Glomerular visceral epithelial cell (primary cell): ENCODE data around the gene ATF5.
A peak's percentile ranks its signal among the peaks of the same experiment; 100 is the strongest.

Experiments
- DNase-seq: peaks from one replicate; pipeline ENCODE4 v3.0.0-alpha.2; 2016; ENCODE audit errors: extremely low spot score

Gene ATF5, protein sequence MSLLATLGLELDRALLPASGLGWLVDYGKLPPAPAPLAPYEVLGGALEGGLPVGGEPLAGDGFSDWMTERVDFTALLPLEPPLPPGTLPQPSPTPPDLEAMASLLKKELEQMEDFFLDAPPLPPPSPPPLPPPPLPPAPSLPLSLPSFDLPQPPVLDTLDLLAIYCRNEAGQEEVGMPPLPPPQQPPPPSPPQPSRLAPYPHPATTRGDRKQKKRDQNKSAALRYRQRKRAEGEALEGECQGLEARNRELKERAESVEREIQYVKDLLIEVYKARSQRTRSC

DNA sequence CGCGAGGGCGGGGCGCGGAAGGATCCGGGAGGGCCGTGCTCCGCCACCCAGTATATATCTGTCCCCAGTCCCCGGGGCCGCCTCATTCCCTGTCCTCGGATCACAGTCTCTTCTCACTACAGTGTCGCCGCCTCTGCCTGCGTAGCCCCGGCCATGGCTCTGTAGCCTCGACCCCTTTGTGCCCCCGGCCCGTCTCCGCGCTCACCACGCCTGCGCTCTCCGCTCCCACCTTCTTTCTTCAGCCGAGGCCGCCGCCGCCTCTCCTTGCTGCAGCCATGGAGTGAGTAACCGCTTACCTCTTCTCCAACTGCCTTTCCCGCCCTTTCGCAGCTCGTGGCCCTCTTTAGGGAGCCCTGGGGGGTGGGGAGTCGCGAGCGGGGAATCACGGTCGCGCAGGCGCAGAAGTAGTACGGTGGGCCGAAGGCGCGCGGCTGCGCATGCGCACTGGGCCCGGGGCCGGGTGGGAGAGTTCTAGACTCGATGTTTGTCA is at the start of gene ATF5, which contains the start of gene NUP62:
TSS of gene ATF5 (plus strand) at position 85 of the 490 bp plus-strand sequence. CDS start 1,646 bp downstream, outside the sequence.
TSS of gene NUP62 (minus strand) at position 384 of the 490 bp plus-strand sequence. CDS start 19,697 bp downstream, outside the sequence.
- DNase-seq = peak; percentile 93

DNA sequence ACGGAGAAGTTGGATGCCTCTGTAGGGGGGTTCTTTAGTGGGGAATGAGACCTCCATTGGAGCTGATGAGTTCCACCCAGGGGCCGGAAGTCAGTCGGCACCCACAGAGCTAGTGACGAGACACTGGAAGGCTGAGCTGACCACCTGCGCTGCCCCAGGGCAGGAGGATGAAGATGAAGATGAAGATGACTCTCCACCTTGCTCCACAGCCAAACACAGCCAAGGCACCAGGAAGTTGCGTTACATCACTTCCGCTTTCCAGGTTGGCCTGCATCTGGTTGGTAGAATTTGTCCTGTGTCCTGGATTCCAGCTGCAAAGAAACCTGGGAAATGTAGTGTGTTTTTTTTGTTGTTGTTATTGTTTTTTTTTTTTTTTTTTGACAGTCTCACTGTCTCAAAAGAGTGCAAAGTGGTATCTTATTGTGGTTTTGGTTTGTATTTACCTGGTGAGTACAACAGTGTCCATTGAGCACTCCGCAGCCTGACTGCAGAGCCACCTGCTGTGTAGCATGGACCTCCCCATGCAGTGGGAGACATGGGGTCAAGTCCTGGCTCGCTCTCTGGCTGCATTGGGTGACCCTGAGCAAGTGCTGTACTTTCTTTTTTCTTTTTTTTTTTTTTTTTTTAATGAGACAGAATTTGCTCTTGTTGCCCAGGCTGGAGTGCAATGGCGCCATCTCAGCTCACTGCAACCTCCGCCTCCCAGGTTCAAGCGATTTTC is 49.6 kb upstream of the ATF5 start:
- DNase-seq = no peak

DNA sequence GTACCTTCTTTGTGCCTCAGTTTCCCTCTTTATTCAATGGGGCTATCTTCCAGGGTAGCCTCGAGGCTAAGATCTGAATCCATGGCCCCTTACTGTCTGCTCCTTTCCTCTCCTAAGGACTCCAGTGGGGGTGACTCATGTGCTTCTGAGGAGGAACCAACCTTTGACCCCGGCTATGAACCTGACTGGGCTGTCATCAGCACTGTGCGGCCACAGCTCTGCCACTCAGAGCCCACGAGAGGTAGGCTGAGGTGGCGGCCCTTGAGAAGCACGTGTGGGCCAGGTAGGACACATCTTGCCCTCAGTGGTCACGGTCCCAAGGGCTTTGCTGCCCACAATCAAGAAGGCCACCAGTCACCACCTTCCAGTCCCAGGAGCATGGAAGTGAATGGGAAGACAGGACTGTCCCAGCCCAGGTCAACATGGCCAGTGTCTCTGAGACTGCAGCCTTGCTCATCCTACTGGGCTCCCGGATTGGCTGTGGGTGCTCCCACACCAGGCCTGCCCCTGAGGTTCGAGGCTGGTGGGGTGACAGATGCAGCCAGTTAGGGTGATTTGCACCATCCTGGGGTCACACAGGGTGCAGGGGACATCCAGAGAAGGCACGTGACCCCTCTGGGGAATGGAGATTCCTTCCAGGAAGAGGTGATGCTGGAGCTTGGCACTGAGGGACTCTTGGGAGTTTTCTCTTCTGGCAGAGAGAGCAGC is 48.7 kb upstream of the ATF5 start:
- DNase-seq = no peak

DNA sequence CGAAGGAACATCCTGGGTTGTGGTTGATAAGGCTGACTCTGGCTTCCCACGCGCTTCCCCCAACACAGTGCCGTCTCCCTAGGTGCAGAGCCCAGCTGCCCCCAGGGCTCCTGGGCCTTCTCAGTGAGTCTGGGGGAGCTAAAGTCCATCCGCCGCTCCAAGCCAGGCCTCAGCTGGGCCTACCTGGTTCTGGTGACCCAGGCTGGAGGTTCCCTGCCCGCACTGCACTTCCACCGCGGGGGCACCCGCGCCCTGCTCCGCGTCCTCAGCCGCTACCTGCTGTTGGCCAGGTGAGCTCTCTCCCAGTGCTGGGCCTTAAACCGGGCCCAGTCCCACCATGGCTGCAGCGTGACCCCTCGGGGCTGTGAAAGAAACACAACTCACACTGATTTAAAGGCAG is 47.8 kb upstream of the ATF5 start:
- DNase-seq = no peak

DNA sequence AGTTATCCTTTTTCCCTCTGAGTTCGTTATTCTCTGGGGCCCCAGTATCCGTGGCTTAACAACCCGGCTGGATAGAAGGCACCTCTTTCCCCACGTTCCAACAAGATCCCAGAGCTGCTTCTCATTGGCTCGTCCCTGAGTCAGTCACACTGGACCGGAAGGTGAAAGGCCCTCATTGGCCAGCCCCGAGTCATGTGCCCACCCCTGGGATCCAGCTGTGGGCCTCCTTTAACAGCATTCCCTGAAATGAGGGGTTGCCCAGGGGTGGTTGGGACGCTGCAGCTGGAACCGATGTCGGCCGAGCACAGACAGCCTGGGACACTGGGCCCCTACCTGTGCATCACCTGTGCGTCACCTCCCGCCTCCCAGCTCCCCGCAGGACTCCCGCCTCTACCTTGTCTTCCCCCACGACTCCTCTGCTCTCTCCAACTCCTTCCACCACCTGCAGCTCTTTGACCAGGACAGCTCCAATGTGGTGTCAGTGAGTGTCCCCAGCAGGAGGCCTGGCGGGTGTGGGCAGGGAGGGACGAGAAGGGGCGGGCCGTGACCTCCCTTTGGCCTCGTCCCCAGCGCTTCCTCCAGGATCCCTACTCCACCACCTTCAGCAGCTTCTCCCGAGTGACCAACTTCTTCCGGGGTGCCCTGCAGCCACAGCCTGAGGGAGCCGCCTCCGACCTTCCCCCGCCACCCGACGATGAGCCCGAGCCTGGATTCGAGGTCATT is 47.2 kb upstream of the ATF5 start:
- no peak for DNase-seq

DNA sequence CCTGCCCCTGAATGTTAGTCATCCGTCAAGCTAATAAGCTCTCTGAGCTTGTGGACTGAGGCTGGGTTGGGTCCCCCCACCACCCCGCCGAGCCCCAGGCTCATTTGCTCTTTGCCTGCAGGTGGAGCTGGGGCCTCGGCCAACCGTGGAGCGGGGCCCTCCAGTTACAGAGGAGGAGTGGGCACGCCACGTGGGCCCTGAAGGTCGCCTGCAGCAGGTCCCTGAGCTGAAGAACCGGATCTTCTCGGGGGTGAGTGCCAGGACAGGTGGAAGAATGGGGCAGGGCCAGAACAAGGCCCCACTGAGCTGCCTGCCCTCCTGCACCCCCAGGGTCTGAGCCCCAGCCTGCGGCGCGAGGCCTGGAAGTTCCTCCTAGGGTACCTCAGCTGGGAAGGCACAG is 46.4 kb upstream of the ATF5 start:
- DNase-seq = no peak

DNA sequence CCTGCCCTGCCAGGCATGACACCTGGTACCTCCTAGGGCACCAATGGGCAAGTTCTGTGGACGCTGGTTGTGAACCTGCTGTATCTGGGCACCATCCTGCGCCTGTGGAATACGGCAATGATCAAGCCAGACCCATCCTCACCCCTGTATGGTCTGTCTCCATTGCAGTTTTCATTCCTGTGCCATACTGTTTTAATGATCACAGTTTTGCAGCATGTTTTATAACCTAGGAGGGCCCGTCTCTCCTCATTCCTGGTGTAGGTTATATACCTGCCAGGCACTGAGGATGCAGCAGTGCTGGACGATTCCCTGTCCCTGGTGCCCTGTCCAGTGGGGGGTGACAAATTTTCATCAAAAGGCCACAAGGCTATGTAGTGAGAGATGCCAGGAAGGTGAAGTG is 45.9 kb upstream of the ATF5 start:
- no peak for DNase-seq

DNA sequence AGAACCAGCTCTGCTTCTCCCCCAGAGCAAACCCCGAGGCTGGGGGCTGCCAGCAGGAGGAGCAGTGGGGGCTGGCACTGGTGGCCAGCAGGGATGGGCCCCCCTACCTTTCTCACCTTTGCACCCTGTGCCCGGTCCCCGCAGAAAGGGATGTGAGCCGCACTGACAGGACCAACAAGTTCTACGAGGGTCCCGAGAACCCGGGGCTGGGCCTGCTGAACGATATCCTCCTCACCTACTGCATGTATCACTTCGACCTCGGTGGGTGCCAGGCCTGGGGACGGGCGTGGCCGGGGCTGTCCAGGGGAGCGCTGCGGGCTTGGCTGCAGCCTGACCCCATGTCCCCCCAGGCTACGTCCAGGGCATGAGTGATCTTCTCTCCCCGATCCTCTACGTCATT is 44.9 kb upstream of the ATF5 start:
- no peak for DNase-seq

DNA sequence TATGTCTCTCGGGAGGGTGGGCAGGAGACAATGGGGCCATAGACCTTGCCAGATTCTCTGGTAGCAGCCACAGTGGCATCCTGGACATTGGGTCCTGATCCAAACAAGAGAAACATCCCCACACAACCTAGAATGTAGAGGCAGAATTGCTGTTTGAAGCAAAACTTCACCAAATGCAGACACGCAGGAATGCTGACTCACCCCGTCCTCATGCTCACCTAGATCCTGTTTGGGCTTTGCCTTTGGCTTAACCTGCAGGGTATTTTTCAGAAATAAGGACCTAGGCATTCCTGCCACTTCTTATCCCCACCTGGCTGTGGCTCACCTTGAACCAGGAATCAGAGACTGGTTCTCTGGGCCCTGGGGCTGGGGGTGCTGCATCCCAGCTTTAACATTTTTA is 44.2 kb upstream of the ATF5 start:
- no peak for DNase-seq

DNA sequence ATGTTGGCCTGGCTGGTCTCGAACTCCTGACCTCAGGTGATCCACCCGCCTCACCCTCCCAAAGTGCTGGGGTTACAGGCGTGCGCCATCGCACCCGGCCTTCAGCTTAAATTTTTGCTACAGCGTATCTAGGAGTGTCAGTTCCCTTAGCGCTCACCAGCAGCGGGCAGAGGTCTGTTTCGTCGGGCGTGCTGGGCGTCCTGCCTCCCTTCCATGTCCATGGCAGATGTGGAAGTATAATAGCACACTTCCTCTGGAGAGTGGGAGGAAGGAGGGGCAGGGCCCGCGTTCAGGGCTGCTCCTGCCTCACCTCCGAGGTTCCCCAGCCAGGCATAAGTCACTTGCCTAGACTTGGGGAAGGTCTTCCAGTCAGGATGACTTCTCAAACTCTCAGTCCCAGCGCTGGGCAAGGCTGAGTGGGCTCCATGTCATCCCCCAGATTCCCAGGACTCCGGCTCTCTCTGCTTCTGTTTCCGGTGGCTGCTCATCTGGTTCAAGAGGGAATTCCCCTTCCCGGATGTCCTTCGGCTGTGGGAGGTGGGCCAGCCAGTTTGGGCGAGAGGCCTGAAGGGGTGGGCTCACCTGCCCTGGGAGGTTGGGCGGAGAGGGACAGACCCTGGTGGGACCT is 41.9 kb upstream of the ATF5 start:
- no peak for DNase-seq

DNA sequence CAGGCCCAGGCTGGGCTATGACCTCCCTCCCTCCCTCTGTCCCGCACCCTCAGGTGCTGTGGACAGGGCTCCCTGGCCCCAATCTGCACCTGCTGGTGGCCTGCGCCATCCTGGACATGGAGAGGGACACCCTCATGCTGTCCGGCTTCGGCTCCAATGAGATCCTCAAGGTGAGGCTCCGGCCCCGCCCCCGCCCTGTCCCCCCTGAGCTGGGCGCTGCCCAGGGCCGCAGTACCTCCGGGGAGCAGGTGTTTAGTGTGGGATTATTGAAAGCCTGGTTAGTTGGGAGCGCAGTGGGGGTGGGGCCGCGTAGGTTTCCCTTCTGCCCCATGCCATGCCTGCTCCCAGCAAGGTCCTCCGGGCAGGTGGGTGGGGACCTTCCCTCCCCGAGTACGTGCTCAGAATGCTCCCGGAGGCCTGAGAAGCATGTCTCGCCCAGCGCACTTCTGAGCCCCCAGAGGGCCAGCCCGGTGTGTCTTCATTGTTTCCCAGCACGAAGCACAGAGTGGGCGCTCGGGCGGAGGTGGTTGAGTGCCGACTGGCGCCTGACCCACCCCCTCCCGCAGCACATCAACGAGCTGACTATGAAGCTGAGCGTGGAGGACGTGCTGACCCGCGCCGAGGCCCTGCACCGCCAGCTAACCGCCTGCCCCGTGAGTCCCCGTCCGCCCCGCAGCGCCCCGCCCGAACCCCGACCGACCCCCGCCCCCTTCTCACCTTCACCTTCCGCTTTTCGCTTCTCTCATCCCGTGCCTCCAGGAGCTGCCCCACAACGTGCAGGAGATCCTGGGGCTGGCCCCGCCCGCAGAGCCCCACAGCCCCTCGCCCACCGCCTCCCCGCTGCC is 41.1 kb upstream of the ATF5 start:
- DNase-seq = no peak

DNA sequence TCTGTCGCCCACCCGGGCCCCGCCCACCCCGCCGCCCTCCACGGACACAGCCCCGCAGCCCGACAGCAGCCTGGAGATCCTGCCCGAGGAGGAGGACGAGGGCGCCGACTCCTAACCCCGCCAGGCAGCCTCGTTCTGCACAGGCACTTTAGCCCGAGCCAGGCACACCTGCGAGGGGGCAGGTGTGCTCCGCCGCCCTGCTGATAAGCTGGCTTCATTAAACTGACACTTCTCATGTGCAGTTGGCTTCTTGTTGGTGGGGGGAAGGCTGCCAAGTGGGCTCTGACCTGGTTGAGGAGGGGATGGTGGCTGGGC is 40.5 kb upstream of the ATF5 start:
- no peak for DNase-seq

DNA sequence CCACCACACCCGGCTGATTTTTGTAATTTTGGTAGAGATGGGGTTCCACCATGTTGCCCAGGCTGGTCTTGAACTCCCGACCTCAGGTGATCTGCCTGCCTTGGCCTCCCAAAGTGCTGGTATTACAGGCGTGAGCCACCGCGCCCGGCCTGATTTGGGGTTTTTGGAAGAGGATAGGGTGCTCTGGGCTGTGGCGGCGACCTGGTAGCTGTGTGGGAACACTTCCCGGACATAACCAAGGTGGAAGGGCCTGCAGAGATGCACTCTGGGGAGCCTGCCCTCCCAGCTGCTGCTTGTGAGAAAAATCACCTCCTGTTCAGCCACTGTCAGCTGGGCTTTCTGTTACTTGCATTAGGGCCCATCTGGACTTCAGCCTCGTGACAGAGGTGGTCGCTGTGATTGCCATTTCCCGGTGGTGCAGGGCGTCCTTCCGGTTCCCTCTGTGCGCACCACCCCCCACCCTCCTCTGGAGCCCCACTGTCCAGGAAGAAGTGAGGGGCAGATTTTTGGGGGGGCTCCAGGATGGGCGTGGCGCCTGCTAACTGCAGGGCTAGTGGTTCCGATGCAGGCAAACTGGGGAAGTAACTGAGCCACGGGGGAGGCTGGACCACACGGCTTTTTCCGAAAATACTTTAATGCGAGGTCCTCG is 39.8 kb upstream of the ATF5 start:
- no peak for DNase-seq

DNA sequence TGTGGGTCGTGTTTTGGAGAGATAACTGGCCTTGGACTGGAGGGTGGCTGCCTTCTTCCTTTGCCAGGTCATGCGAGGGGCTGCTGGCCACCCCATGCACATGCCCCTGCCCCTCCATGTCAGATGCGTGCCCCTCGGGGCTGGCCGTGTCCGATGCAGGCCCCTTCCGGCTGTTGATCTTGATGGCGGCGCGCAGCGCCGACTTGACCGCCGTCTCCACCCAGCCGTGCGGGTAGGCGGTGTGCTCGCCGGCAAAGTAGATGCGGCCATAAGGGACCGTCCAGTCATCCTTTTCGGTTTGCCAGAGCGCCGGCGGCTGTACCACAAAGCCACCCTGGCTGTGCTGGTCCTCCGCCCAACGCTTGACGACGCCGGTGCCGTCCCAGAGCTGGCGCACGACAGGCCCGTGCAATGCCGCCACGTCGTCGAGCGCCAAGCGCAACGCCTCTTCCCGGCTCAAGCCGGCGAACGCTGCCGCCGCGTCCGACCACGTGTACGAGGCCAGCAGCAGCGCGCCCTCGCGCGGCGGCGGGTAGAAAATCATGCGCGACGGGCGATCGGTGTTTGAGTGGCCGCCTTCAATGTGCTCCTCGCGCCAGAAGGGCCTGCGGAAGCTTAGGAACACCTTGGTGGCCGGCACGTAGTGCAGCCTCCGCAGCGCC is 39.2 kb upstream of the ATF5 start:
- no peak for DNase-seq

DNA sequence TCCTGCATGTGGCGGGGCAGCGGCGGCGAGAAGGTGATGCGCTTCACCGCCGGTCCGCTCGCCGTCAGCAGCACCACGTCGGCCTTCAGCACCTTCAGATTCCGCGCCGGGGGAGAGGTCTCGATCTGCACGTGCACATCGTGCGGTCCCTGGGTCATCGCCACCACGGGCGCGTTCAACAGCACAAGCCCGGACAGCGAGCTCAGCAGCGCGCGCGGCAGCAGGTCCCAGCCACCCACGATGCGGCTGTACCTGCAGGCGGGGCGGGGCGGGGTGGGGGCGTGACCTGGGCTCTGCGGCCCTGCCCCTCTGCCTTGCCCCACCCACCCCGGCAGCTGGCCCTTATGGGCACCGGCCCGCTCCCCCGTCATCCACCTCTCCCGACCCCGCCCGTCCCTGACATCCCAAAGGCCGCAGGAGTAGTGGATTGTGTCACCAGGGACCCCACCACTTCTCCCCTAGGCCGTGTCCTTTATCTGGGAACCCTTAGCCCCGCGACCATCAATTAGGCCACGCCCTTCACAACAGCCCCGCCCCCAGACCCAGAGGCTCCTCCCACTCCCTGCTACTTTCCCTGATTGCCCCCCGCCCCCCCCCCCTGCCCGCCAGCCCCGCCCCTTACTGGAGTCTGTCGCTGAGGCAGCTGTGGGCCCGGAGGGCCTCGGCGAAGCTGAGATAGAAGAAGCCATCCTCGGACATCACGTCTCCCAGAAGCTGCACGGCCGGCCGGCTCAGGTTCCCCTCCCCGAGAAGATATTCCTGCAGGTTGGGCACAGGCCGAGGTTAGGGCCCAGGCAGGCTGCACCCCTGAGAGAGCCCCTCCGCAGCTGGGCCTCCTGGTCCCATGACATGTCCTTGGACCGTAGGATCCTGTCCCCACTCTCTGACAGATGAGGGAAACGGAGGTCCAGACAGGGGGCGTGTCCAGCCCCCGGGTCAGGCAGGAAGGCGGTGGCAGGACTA is 38.4 kb upstream of the ATF5 start:
- no peak for DNase-seq

DNA sequence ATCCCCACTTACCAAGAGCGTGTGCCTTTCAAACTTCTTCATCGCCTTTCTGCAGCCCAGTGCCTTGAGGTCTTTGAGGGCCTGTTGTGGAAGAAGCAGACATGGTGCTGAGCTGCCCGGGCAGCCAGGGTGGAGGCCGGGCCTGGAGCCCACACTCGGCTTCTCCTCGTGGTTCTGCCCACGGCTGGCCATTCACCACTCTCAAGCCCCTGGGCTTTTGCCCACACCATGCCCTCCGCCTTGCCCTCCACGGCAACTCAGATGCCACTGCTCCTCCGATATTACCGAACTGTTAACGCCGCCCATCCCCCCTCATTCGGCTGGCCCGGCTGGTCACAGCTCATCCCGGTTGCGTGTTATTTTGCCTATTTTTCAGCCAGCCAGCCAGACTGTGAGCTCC is 37.6 kb upstream of the ATF5 start:
- no peak for DNase-seq

DNA sequence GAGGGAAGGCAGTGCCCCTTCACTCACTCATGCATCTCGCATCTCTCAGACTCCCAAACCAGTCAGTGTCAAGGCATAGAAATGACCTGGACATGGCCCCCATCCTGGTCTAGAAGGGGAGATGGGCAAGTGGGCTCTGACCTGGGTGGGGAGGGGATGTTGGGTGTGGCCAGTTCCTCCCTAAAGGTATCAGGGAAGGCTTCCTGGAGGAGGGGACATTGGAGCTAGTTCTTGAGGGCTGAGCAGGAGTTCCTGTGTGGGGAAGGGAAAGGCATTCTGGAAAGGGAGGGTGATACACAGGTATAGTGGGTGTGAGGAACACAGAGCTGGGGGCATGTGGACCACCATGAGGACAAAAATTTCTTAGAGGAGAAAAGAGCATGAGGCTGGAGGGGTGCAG is 36.3 kb upstream of the ATF5 start:
- no peak for DNase-seq

DNA sequence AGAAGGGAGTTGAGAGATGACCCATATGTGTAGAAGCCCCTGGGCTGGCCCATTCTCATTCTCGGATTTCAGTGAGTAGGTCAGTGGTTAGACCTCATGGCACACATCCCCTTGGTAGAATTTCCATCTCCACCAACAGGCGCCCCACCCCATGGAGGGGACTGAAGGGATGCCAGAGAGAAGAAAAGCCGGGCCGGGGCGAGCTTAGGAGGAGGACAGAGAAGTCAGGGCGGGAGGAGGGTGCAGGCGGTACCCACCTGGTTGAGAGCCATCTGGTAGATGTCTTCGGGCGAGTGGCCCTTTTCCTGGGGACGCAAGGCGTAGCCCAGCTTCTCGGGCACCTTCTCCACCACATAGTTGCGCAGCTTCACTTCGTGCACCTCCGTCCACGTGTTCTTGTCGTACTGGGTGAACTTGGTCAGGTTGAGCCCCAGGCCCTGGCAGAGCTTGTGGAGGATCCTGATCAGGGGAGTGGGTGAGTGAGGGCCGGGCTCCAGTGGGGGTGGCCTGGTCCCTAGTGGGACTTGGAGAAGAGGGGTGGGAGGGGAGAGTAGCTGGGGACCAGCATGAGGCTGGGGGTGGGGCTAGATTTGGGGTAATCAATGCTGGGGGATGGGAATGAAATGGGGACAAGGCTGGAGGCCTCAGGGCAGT is 34.9 kb upstream of the ATF5 start:
- no peak for DNase-seq
